ENCODE data around the gene NOD2. TPM values are rescaled to one million over a fixed set of nuclear protein-coding genes. Genes with fewer than 3 reads are reported as not detected.

The NOD2 gene
- total and polyA plus RNA-seq, 2 of the 13 experiments (the other 11 are each of a cell fraction or from before 2014, with no cell fraction given), result 0.27 to 0.81 TPM

GRCh38 chr16:50737420-50737959 is 44.1 kb downstream of the NOD2 start:
- TF ChIP-seq CHCHD3 (CRISPR knock-in tag; IDR thresholded peaks at IDR 0.05) (no peak), ZKSCAN1 (IDR thresholded peaks at IDR 0.05; ENCODE audit: low read length) (peak; percentile 69; the same call in 1 of the 2 replicates), MAX (IDR thresholded peaks at IDR 0.05) (no peak), ZKSCAN8 (CRISPR knock-in tag; IDR thresholded peaks at IDR 0.05; ENCODE audit: borderline replicate concordance) (no peak)
- H2AFZ ChIP-seq (ENCODE audit: low read length), result no peak overlapping the region
- ChIA-PET CTCF (ENCODE audit: low intra/inter-chr PET ratio, low total read pairs) (no interaction called here), POLR2A (no interaction called here)
- H3K9me3 ChIP-seq (ENCODE audit: low read length), result no peaks in the 10 kb centered on the region
- in situ Hi-C loops (cut with HindIII; ENCODE audit: extremely low pct_ligation_motif_present, low pct_unique_long_range_greater_than_20kb) (no loop called here), intact Hi-C loops (cut with micrococcal nuclease; ENCODE audit: unreplicated experiment) (no loop called here)
- H3K4me3 ChIP-seq (replicated peaks in 1 of 3; ENCODE audit: insufficient read depth in 1 of 3, low read depth in 2 of 3, low read length in 3 of 3), result no peak overlapping the region
- ATAC-seq (no peak), DNase-seq (ENCODE audit: low spot score) (no peak), FAIRE-seq (no peak)
- no peaks in the 10 kb centered on the region for H4K20me1 ChIP-seq (ENCODE audit: insufficient read depth, low read length)
- no peak overlapping the region for H3K27ac ChIP-seq (ENCODE audit: extremely low read length, insufficient read depth, low read length)
- peaks cover 0 to 16% of the 10 kb centered on the region in 2 experiments; a peak in 1 of 5 replicates for H3K27me3 ChIP-seq (ENCODE audit: control insufficient read depth in 1 of 2, insufficient read depth in 2 of 2, low read length in 2 of 2)
- no peak overlapping the region for H3K9ac ChIP-seq (ENCODE audit: insufficient read depth, low read depth, low read length)
- H3K36me3 ChIP-seq (replicated peaks in 1 of 2; ENCODE audit: control insufficient read depth in 1 of 2, insufficient read depth in 2 of 2, low read length in 2 of 2), result no peaks in the 10 kb centered on the region
- no peak overlapping the region for H3K4me2 ChIP-seq (ENCODE audit: low read depth, low read length)
- peaks cover 12% of the 10 kb centered on the region for H3K4me1 ChIP-seq (ENCODE audit: insufficient read depth, low read length)
- BruUV-seq (replicated peaks), result no TSS peak
- WGBS (ENCODE audit: low lambda C conversion rate), result 5% methylated on average over 1 of the region's 1 CpG
- no peaks in the 10 kb centered on the region for H3K79me2 ChIP-seq (ENCODE audit: insufficient read depth, low read length)

GRCh38 chr16:50739031-50739430 is 45.6 kb downstream of the NOD2 start:
- intact Hi-C loops (cut with micrococcal nuclease; ENCODE audit: unreplicated experiment), result no loop called here
- Histone ChIP-seq H3K9me3 (ENCODE audit: low read length) (no peaks in the 10 kb centered on the region), H3K4me3 (replicated peaks in 1 of 3; ENCODE audit: insufficient read depth in 1 of 3, low read depth in 2 of 3, low read length in 3 of 3) (no peak overlapping the region), H2AFZ (ENCODE audit: low read length) (no peak overlapping the region), H3K9ac (ENCODE audit: insufficient read depth, low read depth, low read length) (no peak overlapping the region), H3K4me2 (ENCODE audit: low read depth, low read length) (no peak overlapping the region), H3K79me2 (ENCODE audit: insufficient read depth, low read length) (no peaks in the 10 kb centered on the region), H3K4me1 (ENCODE audit: insufficient read depth, low read length) (peaks cover 19% of the 10 kb centered on the region), H4K20me1 (ENCODE audit: insufficient read depth, low read length) (no peaks in the 10 kb centered on the region), H3K36me3 (replicated peaks in 1 of 2; ENCODE audit: control insufficient read depth in 1 of 2, insufficient read depth in 2 of 2, low read length in 2 of 2) (no peaks in the 10 kb centered on the region), H3K27me3 (ENCODE audit: control insufficient read depth in 1 of 2, insufficient read depth in 2 of 2, low read length in 2 of 2) (peaks cover 0 to 11% of the 10 kb centered on the region in 2 experiments; a peak in 1 of 5 replicates), H3K27ac (ENCODE audit: extremely low read length, insufficient read depth, low read length) (no peak overlapping the region)
- in situ Hi-C loops (cut with HindIII; ENCODE audit: extremely low pct_ligation_motif_present, low pct_unique_long_range_greater_than_20kb), result no loop called here
- WGBS (ENCODE audit: low lambda C conversion rate), result 52% methylated on average over 1 of the region's 1 CpG
- DNase-seq (ENCODE audit: low spot score) (no peak), FAIRE-seq (no peak), ATAC-seq (no peak)
- POLR2A ChIA-PET, result no interaction called here
- CTCF ChIA-PET (ENCODE audit: low intra/inter-chr PET ratio, low total read pairs), result no interaction called here
- no TSS peak for BruUV-seq (replicated peaks)
- no peak for TF ChIP-seq KDM5B (CRISPR knock-in tag; IDR thresholded peaks at IDR 0.05; ENCODE audit: borderline replicate concordance)
- TF ChIP-seq PHB2 (IDR thresholded peaks at IDR 0.05; ENCODE audit: partially characterized antibody), result no peak
- no peak for TF ChIP-seq ZNF24 (IDR thresholded peaks at IDR 0.05)
- TF ChIP-seq IRF2 (CRISPR knock-in tag; IDR thresholded peaks at IDR 0.05), result no peak
- TF ChIP-seq TEF (CRISPR knock-in tag; IDR thresholded peaks at IDR 0.05), result no peak
- no peak for TF ChIP-seq ZNF234 (CRISPR knock-in tag; conservative IDR thresholded peaks at IDR 0.05)
- no peak for TF ChIP-seq ZSCAN22 (CRISPR knock-in tag; IDR thresholded peaks at IDR 0.05)
- TF ChIP-seq USF2 (IDR thresholded peaks at IDR 0.05; ENCODE audit: low read depth, low read length), result no peak
- TF ChIP-seq USF2 (CRISPR knock-in tag; IDR thresholded peaks at IDR 0.05; ENCODE audit: borderline replicate concordance), result no peak

Data from HepG2 (cell line).